Keratinocyte (primary cell): ENCODE results near the gene MLIP.

ENCODE experiments used
- CTCF ChIP-seq, 3 experiments: IDR thresholded peaks in 1 of 3; conservative IDR thresholded peaks in 1 of 3; optimal IDR thresholded peaks in 1 of 3; 2 replicates in 2 of 3; 3 replicates in 1 of 3; pipeline versions ENCODE3 to v1.5.1; 2011; ENCODE audit warnings: low read length in 3 of 3, mild to moderate bottlenecking in 3 of 3, moderate library complexity in 2 of 3, control low read depth in 1 of 3, inconsistent platforms in 1 of 3; ENCODE audit not compliant: insufficient read depth in 2 of 3; ENCODE audit errors: extremely low read depth in 1 of 3
- EZH2 ChIP-seq: IDR thresholded peaks from one replicate; pipeline ENCODE4 v1.6.1; 2012; ENCODE audit warnings: inconsistent platforms, mild to moderate bottlenecking, low read length, moderate library complexity

GRCh38 chr6:54118117-54118516, 6.9 kb downstream of the MLIP start:
- no peak for TF ChIP-seq EZH2
- TF ChIP-seq CTCF (optimal IDR thresholded peaks at IDR 0.05 in 1 of 3, IDR thresholded peaks at IDR 0.05 in 1 of 3, conservative IDR thresholded peaks at IDR 0.05 in 1 of 3; ENCODE audit: extremely low read depth in 1 of 3, insufficient read depth in 2 of 3, low read length in 3 of 3), result no peak
